ENCODE results near the gene CYSTM1.

The CYSTM1 gene

GRCh38 chr5:140208065-140208464 is 33.1 kb downstream of the CYSTM1 start:
- no peak for DNase-seq (ENCODE audit: low spot score)

- no peak for DNase-seq (ENCODE audit: low spot score)
Observed at GRCh38 chr5:140213370-140213983, 38.5 kb downstream of the CYSTM1 start.

DNA sequence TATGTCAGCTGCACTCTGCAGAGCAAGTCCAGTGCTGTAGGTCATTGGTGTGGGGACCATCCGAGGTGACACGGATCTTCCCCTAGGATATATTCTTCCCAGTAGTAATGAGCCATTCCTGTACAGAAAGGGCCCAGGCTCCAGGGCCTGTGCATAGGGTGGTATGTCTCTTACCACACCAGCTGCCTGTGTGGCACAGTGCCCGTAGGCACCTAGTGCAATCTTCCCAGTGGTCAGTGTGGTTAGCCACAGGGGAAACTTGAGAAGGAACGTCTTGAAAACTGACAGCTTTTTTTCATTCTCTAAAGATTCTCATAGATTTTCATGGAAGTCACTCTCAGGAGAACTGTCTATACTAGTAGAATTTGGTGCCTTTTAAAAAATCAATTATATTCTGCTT is 39.8 kb downstream of the CYSTM1 start:
- DNase-seq (ENCODE audit: low spot score): peak; percentile 45

GRCh38 chr5:140215276-140215675 is 40.3 kb downstream of the CYSTM1 start:
- DNase-seq (ENCODE audit: low spot score): no peak

DNA sequence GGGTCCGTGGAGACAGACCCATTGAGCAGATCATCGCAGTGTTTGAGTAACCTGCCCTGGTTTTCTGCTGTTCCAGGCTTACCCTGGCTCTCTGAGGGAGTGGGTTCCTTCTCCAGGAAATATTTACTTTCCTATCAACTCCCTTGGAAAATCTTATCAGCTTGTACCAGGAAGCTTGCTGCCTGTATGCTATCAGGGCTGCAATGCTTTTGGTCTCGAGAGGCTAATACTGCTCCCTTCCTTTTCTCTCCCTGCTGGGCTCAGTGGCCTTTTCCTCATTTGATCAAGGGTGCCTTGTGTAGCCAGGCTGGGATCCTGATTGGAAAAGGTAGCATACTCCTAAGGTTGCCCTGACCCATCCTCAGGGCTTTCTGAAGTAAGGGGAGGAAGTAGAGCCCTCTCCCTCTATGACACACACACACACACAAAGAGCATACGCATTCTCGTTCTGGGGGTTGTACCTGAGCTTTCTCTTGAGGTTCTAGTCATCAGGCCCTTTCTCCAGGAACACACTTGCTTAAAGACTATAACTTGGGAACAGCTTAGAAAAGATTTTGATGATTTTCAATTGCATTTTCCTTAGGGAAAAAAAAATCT is 41.6 kb downstream of the CYSTM1 start:
- DNase-seq (ENCODE audit: low spot score): no peak

DNA sequence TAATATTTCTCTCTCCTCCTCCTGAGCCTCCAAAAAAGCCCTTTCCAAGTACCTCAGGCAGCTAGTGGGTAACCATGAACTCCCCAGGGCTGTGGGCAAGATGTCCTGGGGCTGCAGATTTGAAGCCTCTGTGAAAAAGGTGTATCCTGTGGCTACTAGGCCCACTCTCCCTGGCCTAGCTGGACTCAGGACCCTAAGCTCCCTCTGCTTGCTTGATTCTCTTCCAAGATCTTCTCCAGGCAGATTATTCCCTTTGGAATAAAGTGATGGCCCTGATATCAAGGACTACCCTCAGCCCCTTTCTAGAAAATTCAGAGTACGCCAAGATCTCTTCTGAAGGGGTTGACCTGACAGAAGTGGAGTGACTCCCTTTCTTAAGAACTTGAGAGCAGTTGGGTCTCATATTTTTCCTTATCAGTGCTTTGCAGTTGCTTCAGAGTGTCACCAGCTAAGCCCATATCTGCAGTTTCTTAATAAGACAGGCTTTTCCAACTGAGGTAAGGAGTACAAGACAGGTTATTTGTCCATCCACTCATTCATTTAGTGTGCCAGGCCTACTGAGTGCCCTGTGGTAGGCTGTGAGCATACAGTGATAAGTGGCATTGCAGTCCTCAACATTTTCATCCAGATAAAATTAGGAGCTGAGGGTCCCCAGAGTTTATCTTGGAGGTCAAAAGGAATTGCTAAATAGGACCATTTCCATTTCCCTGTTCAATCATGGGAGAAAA is 42.5 kb downstream of the CYSTM1 start:
- DNase-seq (ENCODE audit: low spot score): no peak

DNA sequence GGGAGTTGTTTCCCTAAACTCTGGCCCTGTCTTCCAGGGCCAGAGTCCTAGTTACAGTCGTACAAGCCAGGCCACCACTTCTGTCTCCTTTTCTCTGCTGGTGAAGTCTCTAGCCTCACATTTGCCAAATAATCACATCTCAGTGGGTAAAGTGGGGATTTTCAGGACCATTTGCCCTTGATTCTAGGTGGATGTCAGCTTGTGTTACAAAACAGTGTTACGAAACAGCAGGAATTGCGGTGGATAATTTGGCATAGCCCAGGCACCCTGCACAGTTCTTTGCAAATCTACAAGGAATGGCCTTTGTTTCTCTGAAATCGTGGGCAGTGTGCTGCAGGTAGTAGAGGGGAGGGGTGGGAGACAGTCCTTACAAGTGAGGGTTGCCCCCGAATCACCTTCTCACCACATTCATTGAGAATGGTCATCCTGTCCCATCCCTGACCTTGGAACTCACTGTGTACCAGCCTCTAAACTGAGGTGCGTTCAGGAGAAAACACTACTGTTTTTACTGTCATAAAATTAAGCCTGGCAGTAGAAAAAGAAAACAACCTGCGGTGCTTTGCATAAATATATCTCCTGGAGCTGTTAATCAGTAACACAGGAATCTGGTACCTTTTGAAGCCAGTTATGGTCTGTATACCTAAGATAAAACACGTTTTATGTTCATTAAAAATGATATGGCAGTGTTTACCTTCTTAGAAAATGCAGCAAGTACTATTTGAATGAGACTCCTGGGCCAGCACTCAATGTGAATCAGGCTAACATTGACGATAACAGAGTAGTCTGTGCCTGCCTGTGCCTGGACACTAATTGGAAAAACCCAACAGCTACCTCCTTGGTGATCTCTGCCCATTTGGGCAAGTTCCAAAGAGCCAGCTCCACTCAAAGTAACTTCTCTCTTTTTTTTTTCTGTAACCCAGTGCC is 44.3 kb downstream of the CYSTM1 start:
- DNase-seq (ENCODE audit: low spot score): no peak

DNA sequence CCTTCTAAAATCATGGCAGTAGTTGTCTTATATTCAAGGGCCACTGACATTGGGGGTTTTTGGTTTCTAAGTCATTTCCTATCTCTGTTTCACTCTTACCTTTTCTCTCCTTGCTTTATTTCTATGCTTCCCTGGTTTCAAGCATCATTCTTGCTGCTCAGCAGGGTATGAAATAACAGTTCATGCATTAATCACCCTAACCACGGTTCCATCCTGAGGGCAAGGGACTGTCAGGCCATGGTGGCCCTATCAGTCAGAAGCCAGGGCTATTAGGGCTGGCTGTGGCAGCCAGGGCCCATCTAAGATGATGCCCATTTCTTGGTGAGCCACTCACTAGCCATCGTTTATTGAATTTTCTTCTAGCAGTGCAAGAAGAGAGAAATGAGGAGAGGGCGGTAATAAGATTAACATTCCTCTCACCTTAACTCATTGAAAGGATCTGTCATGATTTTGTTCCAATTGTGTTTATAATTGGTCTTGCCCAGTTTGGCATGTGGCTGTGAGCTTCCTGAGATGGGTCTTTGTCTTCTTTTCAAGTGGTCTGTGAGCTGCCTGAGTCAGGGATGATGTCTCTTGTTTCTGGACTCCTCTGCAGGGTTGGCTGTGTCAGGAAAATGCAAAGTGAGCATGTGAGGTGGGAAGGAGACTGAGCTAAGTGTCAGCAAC is 45.2 kb downstream of the CYSTM1 start:
- peak; percentile 38 for DNase-seq (ENCODE audit: low spot score)

DNA sequence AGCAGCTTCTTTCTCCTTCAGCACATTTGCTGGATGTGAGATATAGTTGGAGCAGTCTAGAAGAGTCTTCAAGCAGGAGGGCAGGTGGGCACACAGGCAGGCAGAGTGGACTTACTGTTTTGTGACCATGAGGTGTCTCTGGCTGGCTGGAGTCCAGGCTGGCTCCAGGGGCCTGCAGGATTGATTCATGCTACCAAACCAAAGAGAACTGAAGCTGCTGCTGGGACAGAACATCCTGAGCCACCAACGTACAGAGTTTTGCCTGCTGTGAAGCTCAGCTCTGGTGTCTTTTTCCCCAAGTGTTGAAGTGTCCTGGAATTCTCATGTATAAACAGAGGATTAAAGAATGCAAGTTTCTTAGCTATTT is 45.7 kb downstream of the CYSTM1 start:
- no peak for DNase-seq (ENCODE audit: low spot score)

- peak; percentile 80 for DNase-seq (ENCODE audit: low spot score)
Observed at GRCh38 chr5:140221697-140222223, 46.8 kb downstream of the CYSTM1 start.

- DNase-seq (ENCODE audit: low spot score): no peak
Observed at GRCh38 chr5:140222416-140222815, 47.4 kb downstream of the CYSTM1 start.

DNA sequence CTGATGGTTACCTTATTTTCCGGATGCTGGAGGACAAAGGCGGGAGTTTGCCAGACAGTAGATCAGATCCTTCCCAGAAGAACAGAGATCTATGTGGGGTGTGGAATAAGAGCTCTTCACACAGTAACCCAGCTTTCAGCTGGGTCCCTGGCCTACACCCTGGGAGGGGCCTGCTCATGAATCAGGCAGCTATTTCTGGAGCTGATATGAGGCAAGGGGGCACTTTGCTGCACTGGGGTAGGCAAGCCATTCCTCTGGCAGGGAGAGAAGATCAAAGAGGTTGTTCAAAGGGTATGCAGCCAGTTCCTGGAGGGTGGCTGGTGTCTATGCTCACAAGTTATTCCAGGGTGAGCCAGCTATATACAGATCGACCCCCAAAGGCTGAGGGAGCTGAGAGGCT is 48.6 kb downstream of the CYSTM1 start:
- no peak for DNase-seq (ENCODE audit: low spot score)

DNA sequence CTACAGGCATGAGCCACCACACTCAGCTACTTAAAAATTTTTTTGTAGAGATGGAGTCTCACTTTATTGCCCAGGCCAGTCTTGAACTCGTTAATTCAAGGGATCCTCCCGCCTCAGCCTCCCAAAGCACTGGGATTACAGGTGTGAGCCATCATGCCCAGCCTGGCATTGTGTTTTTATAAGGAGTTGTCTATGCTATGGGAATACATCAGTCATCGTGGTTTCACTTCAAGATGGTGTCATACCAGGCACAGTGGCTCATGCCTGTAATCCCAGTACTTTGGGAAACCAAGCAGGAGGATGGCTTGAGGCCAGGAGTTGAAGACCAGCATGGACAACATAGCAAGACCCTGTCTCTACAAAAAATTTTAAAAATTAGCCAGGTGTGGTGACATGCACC is 49.7 kb downstream of the CYSTM1 start:
- no peak for DNase-seq (ENCODE audit: low spot score)

DNA sequence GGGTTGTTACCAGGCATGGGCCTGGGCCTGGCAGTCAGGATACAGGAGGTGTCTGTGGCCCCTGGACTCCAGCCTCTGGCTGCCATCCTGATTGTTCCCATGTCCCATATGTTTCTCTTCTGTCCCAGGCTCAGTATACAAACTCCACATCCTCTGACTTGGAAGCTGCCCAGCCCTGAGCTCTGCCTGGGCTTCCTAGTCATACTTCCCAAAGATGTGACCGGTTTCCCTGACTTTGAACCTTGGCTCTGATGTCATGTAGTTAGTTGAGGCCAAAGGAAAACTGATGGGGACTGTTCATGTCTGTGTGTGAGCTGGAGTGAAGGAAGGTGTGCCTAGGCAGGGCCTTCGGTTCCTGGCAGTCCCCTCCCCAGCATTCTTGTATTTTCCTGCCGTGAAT is 50.4 kb downstream of the CYSTM1 start:
- no peak for DNase-seq (ENCODE audit: low spot score)

DNA sequence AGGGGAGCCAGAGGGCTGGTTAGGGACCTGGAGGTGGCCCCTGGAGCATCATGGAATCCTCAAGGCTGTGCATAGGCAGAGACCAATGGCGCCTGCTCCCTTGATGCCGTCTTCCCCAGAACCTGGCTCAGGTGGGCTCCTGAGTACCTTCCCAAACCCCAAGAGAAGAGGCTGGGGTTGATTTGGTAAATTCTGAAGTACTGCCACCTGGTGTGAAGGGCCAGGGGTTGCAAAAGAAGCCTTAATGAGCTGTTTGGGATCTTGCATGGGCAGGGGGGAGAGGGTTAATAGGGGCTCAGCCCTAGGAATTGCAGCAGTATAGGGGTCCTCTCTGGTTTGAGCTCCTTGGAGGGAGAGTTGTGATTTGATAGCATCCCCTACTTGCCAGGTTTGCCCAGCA is 52.1 kb downstream of the CYSTM1 start:
- no peak for DNase-seq (ENCODE audit: low spot score)

- DNase-seq (ENCODE audit: low spot score): no peak
Observed at GRCh38 chr5:140228364-140228837, 53.4 kb downstream of the CYSTM1 start.

GRCh38 chr5:140230373-140230772 is 55.4 kb downstream of the CYSTM1 start:
- DNase-seq (ENCODE audit: low spot score): no peak

GRCh38 chr5:140232731-140233130 is 57.7 kb downstream of the CYSTM1 start:
- DNase-seq (ENCODE audit: low spot score): no peak

DNA sequence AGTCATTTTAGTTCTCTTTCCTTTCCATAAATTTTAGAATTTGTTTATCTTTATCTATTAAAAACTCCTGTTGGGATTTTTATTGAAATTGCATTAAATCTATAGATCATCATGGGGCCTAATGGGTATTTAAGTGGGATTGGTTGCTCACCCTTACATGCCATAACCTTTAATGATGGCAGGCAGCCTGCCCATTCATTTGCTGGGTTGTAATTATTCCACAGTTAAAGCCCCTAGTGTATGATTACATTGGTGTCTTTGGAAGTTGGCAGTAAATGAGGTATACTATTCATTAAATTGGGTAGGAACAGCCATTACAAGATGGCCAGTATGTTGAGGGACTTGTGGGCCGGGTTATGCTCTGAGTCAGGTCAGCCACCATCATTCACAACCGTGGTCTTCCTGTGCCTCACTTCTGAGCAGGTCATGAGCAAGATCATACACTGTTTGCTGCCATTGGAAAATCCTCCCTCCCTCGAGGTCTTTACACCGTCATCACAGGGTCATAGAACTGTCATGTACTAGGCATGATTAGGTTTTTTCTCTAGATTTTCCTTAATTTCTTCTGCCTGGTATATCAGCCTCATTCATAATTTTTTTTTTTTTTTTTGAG is 59.5 kb downstream of the CYSTM1 start:
- no peak for DNase-seq (ENCODE audit: low spot score)

- DNase-seq (ENCODE audit: low spot score): no peak
Observed at GRCh38 chr5:140235791-140236551, 61.0 kb downstream of the CYSTM1 start.

All from AG08395 (cell line).